ENCODE results near the gene ARHGAP45. TPM values are rescaled to one million over a fixed set of nuclear protein-coding genes. Genes with fewer than 3 reads are reported as not detected.
A peak's percentile ranks its signal among the peaks of the same experiment; 100 is the strongest.

Gene ARHGAP45
- total and polyA plus RNA-seq, 9 of the 15 experiments (the other 6 are each of a cell fraction or from before 2014, with no cell fraction given) = 0.08 to 22.1 (median 4.2) TPM

DNA sequence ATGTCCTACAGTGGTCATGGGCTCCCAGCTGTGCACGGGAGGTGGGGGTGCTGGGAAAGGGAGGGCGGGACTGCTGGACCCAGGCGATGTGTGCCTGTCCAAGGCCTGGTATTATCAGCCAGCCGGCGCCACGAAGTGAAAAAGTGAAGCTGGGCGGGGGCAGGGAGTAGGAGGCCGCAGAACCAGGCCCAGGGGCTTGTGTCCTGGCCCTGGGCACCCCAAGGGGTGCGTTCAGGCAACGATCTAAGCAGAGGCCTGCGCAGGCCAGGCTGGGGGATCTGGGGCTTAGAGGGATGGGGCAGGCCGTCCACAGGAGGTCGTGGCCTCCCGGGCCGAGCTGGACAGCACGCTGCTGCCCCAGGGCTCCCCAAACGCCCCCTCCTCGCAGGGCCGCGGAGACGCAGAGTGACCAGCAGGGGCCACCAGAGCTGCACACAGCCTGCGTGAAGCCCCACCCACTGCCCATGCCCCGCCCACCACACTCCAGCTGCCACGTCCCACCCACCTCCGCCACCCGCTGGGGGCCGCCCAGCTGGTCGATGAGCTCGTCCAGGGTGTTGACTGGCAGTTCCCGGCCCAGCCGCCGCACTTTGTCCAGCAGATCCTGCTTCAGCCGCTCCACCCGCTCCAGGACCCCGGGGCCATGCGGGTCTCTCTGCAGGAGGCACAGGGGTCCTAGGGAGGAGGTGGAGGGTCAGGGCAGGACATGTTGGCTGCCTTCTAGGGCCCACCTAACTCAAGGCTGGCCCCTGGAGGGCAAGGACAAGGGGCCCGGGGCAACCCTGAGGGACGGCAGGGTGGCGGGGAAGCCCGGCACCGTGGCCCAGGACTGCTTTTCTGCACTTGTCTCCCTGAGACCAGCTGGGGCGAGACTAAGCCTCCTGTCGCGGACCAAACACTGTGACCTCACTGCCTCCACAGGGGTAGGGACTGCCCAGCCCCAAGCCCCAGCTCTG, 46.3 kb downstream of the ARHGAP45 start (continued):
- TF ChIP-seq, protein P1, sequence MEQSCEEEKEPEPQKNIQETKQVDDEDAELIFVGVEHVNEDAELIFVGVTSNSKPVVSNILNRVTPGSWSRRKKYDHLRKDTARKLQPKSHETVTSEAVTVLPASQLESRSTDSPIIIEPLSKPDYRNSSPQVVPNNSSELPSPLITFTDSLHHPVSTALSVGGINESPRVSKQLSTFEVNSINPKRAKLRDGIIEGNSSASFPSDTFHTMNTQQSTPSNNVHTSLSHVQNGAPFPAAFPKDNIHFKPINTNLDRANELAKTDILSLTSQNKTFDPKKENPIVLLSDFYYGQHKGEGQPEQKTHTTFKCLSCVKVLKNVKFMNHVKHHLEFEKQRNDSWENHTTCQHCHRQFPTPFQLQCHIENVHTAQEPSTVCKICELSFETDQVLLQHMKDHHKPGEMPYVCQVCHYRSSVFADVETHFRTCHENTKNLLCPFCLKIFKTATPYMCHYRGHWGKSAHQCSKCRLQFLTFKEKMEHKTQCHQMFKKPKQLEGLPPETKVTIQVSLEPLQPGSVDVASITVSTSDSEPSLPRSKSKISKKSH (CRISPR knock-in tag; IDR thresholded peaks at IDR 0.05) = no peak
- peak; percentile 59; the same call in 1 of the 2 replicates for TF ChIP-seq ZNF384 (IDR thresholded peaks at IDR 0.05; ENCODE audit: low read depth, low read length)
- no peak for TF ChIP-seq EWSR1 (IDR thresholded peaks at IDR 0.05; ENCODE audit: borderline replicate concordance, low read depth, partially characterized antibody)
- TF ChIP-seq ILF3 (IDR thresholded peaks at IDR 0.05; ENCODE audit: borderline replicate concordance) = no peak
- no peak for TF ChIP-seq SIX5 (IDR thresholded peaks at IDR 0.05; ENCODE audit: borderline replicate concordance in 1 of 2, insufficient read depth in 1 of 2, low read depth in 1 of 2, low read length in 2 of 2)
- no peak for TF ChIP-seq RHOXF2B (CRISPR knock-in tag; conservative IDR thresholded peaks at IDR 0.05)
- TF ChIP-seq FOXP1 (CRISPR knock-in tag; IDR thresholded peaks at IDR 0.05) = 0 out of 2 replicates have a peak, but pooled peaks have one; percentile 9
- no peak for TF ChIP-seq DNMT1 (IDR thresholded peaks at IDR 0.05)
- no peak for TF ChIP-seq SRSF7 (optimal IDR thresholded peaks at IDR 0.05; ENCODE audit: low read depth, low read length)
- no peak for TF ChIP-seq JUN (IDR thresholded peaks at IDR 0.05; ENCODE audit: borderline replicate concordance, low read depth, low read length)
- no peak for TF ChIP-seq JUN (CRISPR knock-in tag; IDR thresholded peaks at IDR 0.05; ENCODE audit: borderline replicate concordance)
- no peak for TF ChIP-seq ZNF707 (CRISPR knock-in tag; conservative IDR thresholded peaks at IDR 0.05)
- TF ChIP-seq ZNF584 (CRISPR knock-in tag; IDR thresholded peaks at IDR 0.05; ENCODE audit: low read depth) = no peak
- TF ChIP-seq MYNN (IDR thresholded peaks at IDR 0.05) = peak; percentile 96
- no peak for TF ChIP-seq MYNN (CRISPR knock-in tag; IDR thresholded peaks at IDR 0.05)
- no peak for TF ChIP-seq EP300 (IDR thresholded peaks at IDR 0.05; ENCODE audit: low read length)
- TF ChIP-seq SAFB (IDR thresholded peaks at IDR 0.05; ENCODE audit: borderline replicate concordance, low read depth, low read length) = no peak
- 0 out of 2 replicates have a peak, but pooled peaks have one; percentile 51 for TF ChIP-seq MTA3 (IDR thresholded peaks at IDR 0.05; ENCODE audit: borderline replicate concordance)
- no peak for TF ChIP-seq ILK (tag; IDR thresholded peaks at IDR 0.05; ENCODE audit: borderline replicate concordance, low read depth)
- no peak for TF ChIP-seq ZNF785 (CRISPR knock-in tag; IDR thresholded peaks at IDR 0.05)
- TF ChIP-seq ZNF224 (CRISPR knock-in tag; IDR thresholded peaks at IDR 0.05) = no peak
- TF ChIP-seq, protein P2, sequence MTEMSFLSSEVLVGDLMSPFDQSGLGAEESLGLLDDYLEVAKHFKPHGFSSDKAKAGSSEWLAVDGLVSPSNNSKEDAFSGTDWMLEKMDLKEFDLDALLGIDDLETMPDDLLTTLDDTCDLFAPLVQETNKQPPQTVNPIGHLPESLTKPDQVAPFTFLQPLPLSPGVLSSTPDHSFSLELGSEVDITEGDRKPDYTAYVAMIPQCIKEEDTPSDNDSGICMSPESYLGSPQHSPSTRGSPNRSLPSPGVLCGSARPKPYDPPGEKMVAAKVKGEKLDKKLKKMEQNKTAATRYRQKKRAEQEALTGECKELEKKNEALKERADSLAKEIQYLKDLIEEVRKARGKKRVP (CRISPR knock-in tag; IDR thresholded peaks at IDR 0.05) = no peak
- no peak for TF ChIP-seq ZNF282 (CRISPR knock-in tag; IDR thresholded peaks at IDR 0.05)
- TF ChIP-seq, protein P3, sequence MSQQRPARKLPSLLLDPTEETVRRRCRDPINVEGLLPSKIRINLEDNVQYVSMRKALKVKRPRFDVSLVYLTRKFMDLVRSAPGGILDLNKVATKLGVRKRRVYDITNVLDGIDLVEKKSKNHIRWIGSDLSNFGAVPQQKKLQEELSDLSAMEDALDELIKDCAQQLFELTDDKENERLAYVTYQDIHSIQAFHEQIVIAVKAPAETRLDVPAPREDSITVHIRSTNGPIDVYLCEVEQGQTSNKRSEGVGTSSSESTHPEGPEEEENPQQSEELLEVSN (IDR thresholded peaks at IDR 0.05; ENCODE audit: borderline replicate concordance in 1 of 2, extremely low read depth in 1 of 2, insufficient read depth in 1 of 2, insufficient read length in 1 of 2, low read depth in 1 of 2, low read length in 1 of 2, poor library complexity in 1 of 2, severe bottlenecking in 1 of 2) = peak in 1 of 2 experiments; percentile 10
- no peak for TF ChIP-seq SAFB2 (IDR thresholded peaks at IDR 0.05; ENCODE audit: borderline replicate concordance, low read depth, low read length, severe bottlenecking)
